Lower lobe of right lung (tissue), 2 donors: ENCODE measurements around the gene STK32C. TPM values are rescaled to one million over a fixed set of nuclear protein-coding genes. Genes with fewer than 3 reads are reported as not detected.

Experiments used
- ATAC-seq, 2 donors: fragments of 200-7000 bp; cut with Tn5 transposase; one replicate each; pipeline ENCODE4 v1.9.1; 2020 to 2022; ENCODE audit warnings: mild to moderate bottlenecking in 2 of 2, moderate library complexity in 2 of 2
- DNase-seq: peaks from one replicate; pipeline ENCODE4 v3.0.0-alpha.2; 2020
- H3K27ac ChIP-seq: fragments of 200-600 bp; one replicate; pipeline ENCODE4 v1.8.0; 2022
- H3K27me3 ChIP-seq: fragments of 200-600 bp; one replicate; pipeline ENCODE4 v1.8.0; 2022; ENCODE audit warnings: low read depth
- H3K36me3 ChIP-seq: fragments of 200-600 bp; one replicate; pipeline ENCODE4 v1.8.0; 2022; ENCODE audit warnings: mild to moderate bottlenecking
- H3K4me1 ChIP-seq: fragments of 200-600 bp; one replicate; pipeline ENCODE4 v1.8.0; 2022
- H3K4me3 ChIP-seq: fragments of 200-600 bp; one replicate; pipeline ENCODE4 v1.8.0; 2022; ENCODE audit warnings: mild to moderate bottlenecking
- H3K9me3 ChIP-seq: fragments of 200-600 bp; one replicate; pipeline ENCODE4 v1.8.0; 2022
- CTCF ChIP-seq: fragments of 200-600 bp; IDR thresholded peaks from one replicate; pipeline ENCODE4 v1.8.0; 2022; ENCODE audit warnings: antibody characterized with exemption, mild to moderate bottlenecking
- intact Hi-C: fragments of 100-400 bp; cut with DNase I; formaldehyde crosslinking; loops from one replicate; pipeline ENCODE4 v1.11.0; 2022
- total RNA-seq: library from RNA; stranded (reverse); fragmentation: NEBNext Ultra II Directional; extraction: Animal tissue kit (Norgen Biotek cat#: 25700); gene quantifications from one replicate; pipeline ENCODE4 v1.2.1, GENCODE V29; 2021
- donor health status: DM: no; HTN: yes; CAD: no; lungs with severe emphysema.

STK32C gene
- total RNA-seq, 1 donor from 2014 or later, result 14.1 TPM

- Histone ChIP-seq H3K9me3 (no peaks in the 10 kb centered on the region), H3K27ac (peak overlapping the region; percentile 69), H3K36me3 (no peaks in the 10 kb centered on the region), H3K27me3 (no peaks in the 10 kb centered on the region), H3K4me3 (peak overlapping the region; percentile 25), H3K4me1 (peaks cover 45% of the 10 kb centered on the region)
- intact Hi-C loops, result no loop called here
- no peak for ATAC-seq
- no peak for TF ChIP-seq CTCF
- no peak for DNase-seq
Measured at GRCh38 chr10:132334631-132335188, 27.0 kb upstream of the STK32C start.

DNA sequence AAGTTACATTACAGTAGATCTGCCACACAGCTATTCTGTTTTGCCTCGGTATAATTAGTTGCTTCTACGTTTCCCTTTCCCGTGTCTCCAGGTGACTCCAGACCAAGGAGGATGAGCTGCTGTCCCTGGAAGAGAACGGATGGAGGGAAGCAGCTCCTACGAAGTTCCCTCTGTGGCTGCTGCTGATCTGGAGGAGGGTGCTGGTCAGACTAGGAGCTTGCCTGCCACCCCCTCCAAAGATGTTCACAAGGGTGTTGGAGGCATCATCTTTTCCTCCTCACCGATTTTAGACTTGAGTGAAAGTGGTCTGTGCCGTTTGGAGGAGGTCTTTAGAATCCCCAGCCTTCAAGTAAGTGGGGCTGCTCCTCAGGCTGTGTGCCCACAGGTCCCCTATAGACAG, 25.6 kb upstream of the STK32C start:
- Histone ChIP-seq H3K4me1 (peaks cover 58% of the 10 kb centered on the region), H3K4me3 (no peak overlapping the region), H3K9me3 (no peaks in the 10 kb centered on the region), H3K27me3 (no peaks in the 10 kb centered on the region), H3K36me3 (no peaks in the 10 kb centered on the region), H3K27ac (no peak overlapping the region)
- no peak for ATAC-seq
- TF ChIP-seq CTCF, result no peak
- intact Hi-C loops, result no loop called here
- DNase-seq, result no peak

- intact Hi-C loops, result no loop called here
- ATAC-seq, result peak; percentile 15 to 25
- TF ChIP-seq CTCF, result no peak
- H3K27ac ChIP-seq, result peak overlapping the region; percentile 88
- peak overlapping the region; percentile 91 for H3K4me3 ChIP-seq
- no peak for DNase-seq
- H3K4me1 ChIP-seq, result peaks cover 54% of the 10 kb centered on the region
- no peaks in the 10 kb centered on the region for H3K36me3 ChIP-seq
- no peaks in the 10 kb centered on the region for H3K27me3 ChIP-seq
- no peaks in the 10 kb centered on the region for H3K9me3 ChIP-seq
Measured at GRCh38 chr10:132332433-132332754, 24.6 kb upstream of the STK32C start.

- Histone ChIP-seq H3K4me3 (peak within 1 kb of the TSS; percentile 91), H3K27ac (peak within 1 kb of the TSS; percentile 88), H3K27me3 (no peaks in the 10 kb centered on the region), H3K4me1 (peaks cover 54% of the 10 kb centered on the region), H3K36me3 (no peaks in the 10 kb centered on the region), H3K9me3 (no peaks in the 10 kb centered on the region)
- no peak for TF ChIP-seq CTCF
- ATAC-seq, result peak; percentile 90 to 97
- DNase-seq, result peak; percentile 99
- intact Hi-C loops, result no loop called here
Measured at GRCh38 chr10:132331601-132332432, 24.1 kb upstream of the STK32C start, which contains the start of gene LRRC27. TSS of gene LRRC27 (plus strand) at chr10:132332193. CDS start at chr10:132333525, 1,332 bp downstream.

DNA sequence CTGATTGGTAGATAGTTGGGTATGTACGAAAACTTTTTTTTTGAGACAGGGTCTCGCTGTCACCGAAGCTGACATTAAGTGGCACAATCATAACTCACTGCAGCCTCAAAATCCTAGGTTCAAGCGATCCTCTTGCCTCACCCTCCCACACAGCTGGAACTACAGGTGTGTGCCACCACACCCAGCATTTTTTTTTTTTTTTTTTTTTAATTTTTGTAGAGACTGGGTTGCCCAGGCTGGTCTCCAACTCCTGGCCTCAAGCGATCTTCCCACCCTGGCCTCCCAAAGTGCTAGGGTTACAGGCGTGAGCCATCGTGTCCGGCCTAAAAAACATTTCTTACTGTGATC, 22.7 kb upstream of the STK32C start:
- no peaks in the 10 kb centered on the region for H3K9me3 ChIP-seq
- peak overlapping the region; percentile 91 for H3K4me3 ChIP-seq
- intact Hi-C loops, result no loop called here
- no peaks in the 10 kb centered on the region for H3K36me3 ChIP-seq
- H3K27ac ChIP-seq, result peak overlapping the region; percentile 28
- H3K4me1 ChIP-seq, result peaks cover 43% of the 10 kb centered on the region
- no peak for DNase-seq
- no peaks in the 10 kb centered on the region for H3K27me3 ChIP-seq
- no peak for ATAC-seq
- TF ChIP-seq CTCF, result no peak
